OCI-LY1 (cell line): ENCODE results near the gene MCTP2.

Source experiments
- H2AFZ ChIP-seq: fragments of 200-600 bp; sonication (generic), shearing (Covaris generic); 2 replicates; pipeline ENCODE4 v1.6.0; 2014; ENCODE audit warnings: antibody characterized with exemption, mild to moderate bottlenecking, low read length
- H3F3A ChIP-seq: fragments of 200-600 bp; sonication (generic), shearing (Covaris generic); 2 replicates; pipeline ENCODE4 v1.6.0; 2014; ENCODE audit warnings: mild to moderate bottlenecking, antibody characterized with exemption, low read length, moderate library complexity; ENCODE audit not compliant: insufficient read depth
- H3K27ac ChIP-seq: fragments of 200-600 bp; sonication (generic); 2 replicates; pipeline ENCODE4 v1.5.1; 2014; ENCODE audit warnings: low read length, mixed run types, mild to moderate bottlenecking, low read depth; ENCODE audit not compliant: poor library complexity, severe bottlenecking
- H3K27me3 ChIP-seq: fragments of 200-600 bp; sonication (generic); 2 replicates; pipeline ENCODE4 v1.6.0; 2014; ENCODE audit warnings: antibody characterized with exemption, mild to moderate bottlenecking, low read length, moderate library complexity; ENCODE audit not compliant: insufficient read depth
- H3K36me3 ChIP-seq: fragments of 200-600 bp; sonication (generic); 2 replicates; pipeline ENCODE4 v1.6.1; 2014; ENCODE audit warnings: mild to moderate bottlenecking, antibody characterized with exemption, low read length, moderate library complexity, mixed read lengths; ENCODE audit not compliant: insufficient read depth
- H3K4me1 ChIP-seq: fragments of 200-600 bp; sonication (generic); 2 replicates; pipeline ENCODE4 v1.5.1; 2014; ENCODE audit warnings: mild to moderate bottlenecking, low read length, moderate library complexity; ENCODE audit not compliant: insufficient read depth, severe bottlenecking
- H3K4me2 ChIP-seq: fragments of 200-600 bp; sonication (generic), shearing (Covaris generic); 2 replicates; pipeline ENCODE4 v1.6.1; 2014; ENCODE audit warnings: low read length
- H3K4me3 ChIP-seq: fragments of 200-600 bp; sonication (generic); 2 replicates; pipeline ENCODE4 v1.5.1; 2014; ENCODE audit warnings: low read length, low read depth, mild to moderate bottlenecking, mixed read lengths; ENCODE audit not compliant: poor library complexity, severe bottlenecking
- H3K79me2 ChIP-seq: fragments of 200-600 bp; shearing (Covaris generic); 2 replicates; pipeline ENCODE4 v1.6.1; 2016; ENCODE audit warnings: mixed run types, low read length, mixed read lengths; ENCODE audit not compliant: insufficient read depth
- H3K9ac ChIP-seq: fragments of 200-600 bp; sonication (generic), shearing (Covaris generic); 2 replicates; pipeline ENCODE4 v1.6.1; 2014; ENCODE audit warnings: mild to moderate bottlenecking, low read length, mixed read lengths
- H3K9me2 ChIP-seq: fragments of 200-600 bp; sonication (generic), shearing (Covaris generic); 2 replicates; pipeline ENCODE4 v1.6.1; 2014; ENCODE audit warnings: low read depth, mild to moderate bottlenecking, low read length, mixed read lengths
- H3K9me3 ChIP-seq: fragments of 200-600 bp; shearing (Covaris generic); 2 replicates; pipeline ENCODE4 v1.6.1; 2014; ENCODE audit warnings: low read length, mixed read lengths
- H4K20me1 ChIP-seq: fragments of 200-600 bp; sonication (generic), shearing (Covaris generic); 2 replicates; pipeline ENCODE4 v1.6.0; 2016; ENCODE audit warnings: mild to moderate bottlenecking, low read length; ENCODE audit not compliant: insufficient read depth
- CTCF ChIP-seq: fragments of 200-600 bp; sonication (generic), shearing (Covaris generic); IDR thresholded peaks from 2 replicates; pipeline ENCODE4 v1.5.1; 2017; ENCODE audit warnings: mild to moderate bottlenecking, antibody characterized with exemption, low read length, moderate library complexity, mixed read lengths
- EZH2 ChIP-seq: fragments of 200-600 bp; sonication (generic), shearing (Covaris generic); IDR thresholded peaks from 2 replicates; pipeline ENCODE4 v1.8.0; 2017; ENCODE audit warnings: borderline replicate concordance, mixed run types, mild to moderate bottlenecking, antibody characterized with exemption, low read length, moderate library complexity, mixed read lengths

Gene MCTP2

GRCh38 chr15:94335616-94336015 is 104.3 kb downstream of the MCTP2 start:
- no peaks in the 10 kb centered on the region for H3K9me2 ChIP-seq
- no peaks in the 10 kb centered on the region for H3K79me2 ChIP-seq
- TF ChIP-seq EZH2 = no peak
- no peak for TF ChIP-seq CTCF
- no peaks in the 10 kb centered on the region for H3K4me1 ChIP-seq
- no peaks in the 10 kb centered on the region for H4K20me1 ChIP-seq
- no peak overlapping the region for H3K4me3 ChIP-seq
- no peaks in the 10 kb centered on the region for H3K27me3 ChIP-seq
- H3K27ac ChIP-seq = no peak overlapping the region
- H2AFZ ChIP-seq = no peak overlapping the region
- no peak overlapping the region for H3K4me2 ChIP-seq
- H3K36me3 ChIP-seq = peaks cover 46% of the 10 kb centered on the region
- H3K9ac ChIP-seq = no peak overlapping the region
- no peaks in the 10 kb centered on the region for H3K9me3 ChIP-seq
- H3F3A ChIP-seq = no peaks in the 10 kb centered on the region; the same call in 1 of the 2 replicates

- Histone ChIP-seq H3K4me3 (no peak overlapping the region), H3K79me2 (no peaks in the 10 kb centered on the region), H3K36me3 (peaks cover 48% of the 10 kb centered on the region), H3K27me3 (no peaks in the 10 kb centered on the region), H3F3A (no peaks in the 10 kb centered on the region; the same call in 1 of the 2 replicates), H3K4me2 (no peak overlapping the region), H3K9ac (no peak overlapping the region), H3K9me2 (no peaks in the 10 kb centered on the region), H3K4me1 (no peaks in the 10 kb centered on the region), H3K27ac (no peak overlapping the region), H4K20me1 (no peaks in the 10 kb centered on the region), H2AFZ (no peak overlapping the region), H3K9me3 (no peaks in the 10 kb centered on the region)
- TF ChIP-seq EZH2 (no peak), CTCF (no peak)
Measured at GRCh38 chr15:94336817-94337467, 105.6 kb downstream of the MCTP2 start.

GRCh38 chr15:94338243-94338846 is 107.0 kb downstream of the MCTP2 start:
- TF ChIP-seq CTCF (no peak), EZH2 (no peak)
- no peaks in the 10 kb centered on the region for H3K9me2 ChIP-seq
- H3K36me3 ChIP-seq = peaks cover 51% of the 10 kb centered on the region
- no peaks in the 10 kb centered on the region; the same call in 1 of the 2 replicates for H3F3A ChIP-seq
- no peak overlapping the region for H3K27ac ChIP-seq
- no peak overlapping the region for H2AFZ ChIP-seq
- H3K79me2 ChIP-seq = no peaks in the 10 kb centered on the region
- H3K4me1 ChIP-seq = no peaks in the 10 kb centered on the region
- no peak overlapping the region for H3K4me2 ChIP-seq
- no peak overlapping the region for H3K4me3 ChIP-seq
- H3K9ac ChIP-seq = no peak overlapping the region
- no peaks in the 10 kb centered on the region for H3K27me3 ChIP-seq
- no peaks in the 10 kb centered on the region for H4K20me1 ChIP-seq
- H3K9me3 ChIP-seq = no peaks in the 10 kb centered on the region
